K562 (cell line): ENCODE results near the gene NEDD8. TPM values are rescaled to one million over a fixed set of nuclear protein-coding genes. Genes with fewer than 3 reads are reported as not detected.
"Not testable (repeated sequence)": the region's sequence is repeated elsewhere in the genome, so short reads cannot be mapped to it uniquely, and the experiment has no call there.

Experiments
- ATAC-seq: fragments of 200-7000 bp; cut with Tn5 transposase; 3 replicates; pipeline ENCODE4 v1.9.1; 2020; ENCODE audit warnings: moderate library complexity
- BruUV-seq: library from RNA; stranded (reverse); fragments of 400-500 nt; replicated peaks from 2 replicates; lab custom pipeline; 2021; lab: Mats Ljungman, UMichigan
- CTCF ChIA-PET: fragments of 300-600 bp; formaldehyde crosslinking; extraction: SDS; loops from one replicate; lab custom pipeline; 2021; ENCODE audit warnings: low intra/inter-chr PET ratio; lab: Yijun Ruan, JAX
- POLR2A ChIA-PET: fragments of 300-600, 350-650 bp; sonication (Branson Sonifier 250); formaldehyde crosslinking; extraction: SDS; loops from one replicate; lab custom pipeline; 2021; ENCODE audit warnings: antibody characterized with exemption, inconsistent platforms; lab: Yijun Ruan, JAX
- DNase-seq, 4 experiments: peaks; one replicate each; pipeline versions ENCODE4 v3.0.0 to v3.0.0-alpha.2; 2011 to 2018; ENCODE audit warnings: low spot score in 3 of 4, mixed read lengths in 3 of 4; ENCODE audit errors: extremely low read depth in 1 of 4
- FAIRE-seq: peaks from 2 replicates; lab custom pipeline; 2011; peaks lifted over from hg19 to GRCh38; lab: Jason Lieb, UNC
- H2AFZ ChIP-seq: 2 replicates; pipeline ENCODE4 v1.6.0; 2011; ENCODE audit warnings: low read depth, low read length, control low read depth, inconsistent platforms
- H3K27ac ChIP-seq: fragments of 200-600 bp; 3 replicates; pipeline ENCODE4 v1.8.0; 2011; ENCODE audit warnings: low read depth, mild to moderate bottlenecking, control low read depth, inconsistent platforms, low read length, moderate library complexity, mixed read lengths; ENCODE audit errors: extremely low read depth
- H3K27me3 ChIP-seq, 2 experiments: fragments of 300-600 bp in 1 of 2; 2 replicates in 1 of 2; 3 replicates in 1 of 2; pipeline versions ENCODE4 v1.6.0 to v1.8.0; 2011; ENCODE audit warnings: inconsistent platforms in 2 of 2, low read length in 2 of 2, mild to moderate bottlenecking in 1 of 2, mixed read lengths in 1 of 2, moderate library complexity in 1 of 2; ENCODE audit not compliant: control insufficient read depth in 2 of 2, insufficient read depth in 2 of 2
- H3K36me3 ChIP-seq: fragments of 300-600 bp; 3 replicates; pipeline ENCODE4 v1.8.0; 2011; ENCODE audit warnings: mild to moderate bottlenecking, low read length, inconsistent platforms; ENCODE audit not compliant: control insufficient read depth, insufficient read depth
- H3K4me1 ChIP-seq, 2 experiments: fragments of 200-600 bp in 1 of 2; replicated peaks in 1 of 2; 2 replicates in 1 of 2; 3 replicates in 1 of 2; pipeline versions ENCODE4 v1.5.1 to v1.8.0; 2011; ENCODE audit warnings: inconsistent platforms in 2 of 2, low read length in 2 of 2, mild to moderate bottlenecking in 1 of 2, mixed read lengths in 1 of 2, moderate library complexity in 1 of 2; ENCODE audit not compliant: control insufficient read depth in 2 of 2, insufficient read depth in 2 of 2
- H3K4me2 ChIP-seq: 2 replicates; pipeline ENCODE4 v1.6.1; 2011; ENCODE audit warnings: low read length, control low read depth, inconsistent platforms, mixed read lengths; ENCODE audit not compliant: insufficient read depth
- H3K4me3 ChIP-seq: fragments of 200-600 bp; sonication (generic), shearing (Covaris generic); 2 replicates; pipeline ENCODE4 v1.5.1; 2016; ENCODE audit warnings: control low read depth, inconsistent platforms
- H3K79me2 ChIP-seq: fragments of 200-600 bp; 3 replicates; pipeline ENCODE4 v1.8.0; 2011; ENCODE audit warnings: low read length, inconsistent platforms; ENCODE audit not compliant: control insufficient read depth, insufficient read depth
- H3K9ac ChIP-seq, 2 experiments: 2 replicates each; pipeline versions ENCODE4 v1.6.0 to v1.6.1; 2011; ENCODE audit warnings: low read depth in 2 of 2, low read length in 2 of 2, control low read depth in 1 of 2, inconsistent platforms in 1 of 2, mild to moderate bottlenecking in 1 of 2, mixed read lengths in 1 of 2; ENCODE audit not compliant: insufficient read depth in 1 of 2
- H3K9me1 ChIP-seq: one replicate; pipeline ENCODE4 v1.6.0; 2011; ENCODE audit warnings: inconsistent platforms, mild to moderate bottlenecking, low read length, moderate library complexity; ENCODE audit not compliant: control insufficient read depth, insufficient read depth
- H3K9me3 ChIP-seq: replicated peaks from 2 replicates; pipeline ENCODE4 v1.5.1; 2011; ENCODE audit warnings: low read depth, low read length, inconsistent platforms; ENCODE audit not compliant: control insufficient read depth, insufficient read depth
- H4K20me1 ChIP-seq: replicated peaks from 2 replicates; pipeline ENCODE4 v1.6.1; 2011; ENCODE audit warnings: low read length, inconsistent platforms, mixed read lengths; ENCODE audit not compliant: control insufficient read depth, insufficient read depth
- HMBOX1 ChIP-seq: sonication (generic); IDR thresholded peaks from 2 replicates; pipeline ENCODE4 v1.6.1; 2016
- TAF1 ChIP-seq: IDR thresholded peaks from 2 replicates; pipeline ENCODE4 v1.6.1; 2011; ENCODE audit warnings: mild to moderate bottlenecking, low read length, moderate library complexity; ENCODE audit not compliant: insufficient read depth, control insufficient read depth, severe bottlenecking; ENCODE audit errors: extremely low read depth
- ZNF584 ChIP-seq: fragments of 200-800 bp; sonication (Bioruptor generic); IDR thresholded peaks from 2 replicates; pipeline ENCODE4 v1.6.1; 2016; ENCODE audit warnings: low read depth, mild to moderate bottlenecking, missing genetic modification characterization, missing compliant biosample characterization
- WGBS: fragments of 100-300 bp; shearing (Covaris generic); methylation state at CpG from one replicate; pipeline ENCODE4 v1.1.6; 2016; ENCODE audit warnings: low coverage, mixed read lengths; ENCODE audit not compliant: insufficient coverage; ENCODE audit errors: missing lambda C conversion rate; 5-methylcytosine and 5-hydroxymethylcytosine counted together
- in situ Hi-C: fragments of 300-500 bp; cut with MboI; formaldehyde crosslinking; loops from 4 replicates; pipeline ENCODE4 v1.15.0; 2018; ENCODE audit warnings: inconsistent platforms, mixed read lengths
- intact Hi-C: fragments of 100-400 bp; cut with micrococcal nuclease; formaldehyde crosslinking; loops from 2 replicates; pipeline ENCODE4 v1.14.2; 2022
- polyA plus RNA-seq, 8 experiments: library from polyadenylated mRNA; depleted of rRNA in 4 of 8; stranded (reverse) in 5 of 8; unstranded in 3 of 8; fragments of >200 nt; fragmentation: Nextera tagmentation in 2 of 8; fragmentation: Illumina TruSeq in 1 of 8; extraction: Ambion mirVana in 2 of 8; extraction: Trizol in 1 of 8; gene quantifications; 2 replicates each; pipeline versions ENCODE4 v1.2.1 to v1.2.3, GENCODE V29; 2011 to 2014; ENCODE audit warnings: inconsistent platforms in 1 of 8, missing spikeins in 1 of 8
- total RNA-seq, 7 experiments: library from RNA; depleted of rRNA in 6 of 7; stranded (reverse); fragments of >200 nt in 6 of 7; fragmentation: Illumina TruSeq in 2 of 7; extraction: Trizol in 2 of 7; gene quantifications; 2 replicates each; pipeline versions ENCODE4 v1.2.1 to v1.2.3, GENCODE V29; 2011 to 2021; ENCODE audit warnings: low replicate concordance in 1 of 7

NEDD8 gene
- total and polyA plus RNA-seq, 9 of the 15 experiments (the other 6 are each of a cell fraction or from before 2014, with no cell fraction given) = 142 to 691 (median 260) TPM

GRCh38 chr14:24224618-24225071 lies 7.5 kb downstream of the NEDD8 start:
- FAIRE-seq = no peak
- POLR2A ChIA-PET = interaction anchor here (1.2 kb wide), 1 partner anchor 8 kb away, joined by 4 read pairs; the partner anchor contains the start of gene MDP1
- in situ Hi-C loops = no loop called here

DNA sequence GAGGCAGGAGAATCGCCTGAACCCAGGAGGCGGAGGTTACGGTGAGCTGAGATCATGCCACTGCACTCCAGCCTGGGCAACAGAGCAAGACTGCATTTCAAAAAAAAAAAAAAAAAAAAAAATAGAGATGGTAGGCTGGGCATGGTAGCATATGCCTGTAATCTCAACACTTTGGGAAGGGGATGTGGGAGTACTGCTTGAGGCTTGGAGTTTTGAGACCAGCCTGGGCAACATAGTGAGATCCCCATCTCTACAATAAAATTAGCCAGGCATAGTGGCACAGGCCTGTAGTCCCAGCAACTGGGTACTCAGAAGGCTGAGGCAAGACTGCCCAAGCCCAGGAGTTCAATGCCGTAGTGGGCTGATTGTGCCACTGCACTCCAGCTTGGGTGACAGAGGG lies 9.2 kb downstream of the NEDD8 start:
- peaks cover 12% of the 10 kb centered on the region; the same call in 2 of the 3 replicates for H3K36me3 ChIP-seq
- 83% methylated on average over 3 of the region's 4 CpGs for WGBS
- in situ Hi-C loops, H3K27ac ChIP-seq, POLR2A ChIA-PET, H3K4me2 ChIP-seq, H4K20me1 ChIP-seq, H2AFZ ChIP-seq, H3K9ac ChIP-seq, DNase-seq, H3K4me3 ChIP-seq, H3K4me1 ChIP-seq, H3K9me3 ChIP-seq, intact Hi-C loops, FAIRE-seq, ATAC-seq, CTCF ChIA-PET, H3K27me3 ChIP-seq, H3K9me1 ChIP-seq, BruUV-seq: not testable (repeated sequence)
- peaks cover 38% of the 10 kb centered on the region for H3K79me2 ChIP-seq

More at GRCh38 chr14:24224618-24225071, 7.5 kb downstream of the NEDD8 start:
- Histone ChIP-seq H3K4me2 (no peak overlapping the region), H2AFZ (no peak overlapping the region), H3K4me1 (no peaks in the 10 kb centered on the region; a peak in 1 of 5 replicates), H3K9me3 (no peaks in the 10 kb centered on the region), H3K79me2 (peaks cover 44% of the 10 kb centered on the region), H3K9ac (no peak overlapping the region), H3K27me3 (no peaks in the 10 kb centered on the region), H3K9me1 (no peaks in the 10 kb centered on the region), H3K27ac (no peak overlapping the region), H4K20me1 (no peaks in the 10 kb centered on the region), H3K4me3 (no peak overlapping the region), H3K36me3 (peaks cover 12% of the 10 kb centered on the region; the same call in 1 of the 3 replicates)
- DNase-seq (no peak), ATAC-seq (no peak)
- CTCF ChIA-PET = no interaction called here
- WGBS = 93% methylated on average over 7 of the region's 7 CpGs
- intact Hi-C loops = no loop called here
- TF ChIP-seq HMBOX1 (no peak), ZNF584 (CRISPR knock-in tag) (no peak), TAF1 (no peak)
- BruUV-seq = no TSS peak
